SKM-1 (cell line): Measurements from ENCODE around the gene PPP3R1.

Experiments
- DNase-seq: peaks from one replicate; lab custom pipeline; 2025; ENCODE audit not compliant: unreplicated experiment; lab: John Stamatoyannopoulos, UW

Gene PPP3R1

GRCh38 chr2:68157002-68157401 lies 95.3 kb downstream of the PPP3R1 start:
- DNase-seq, result no peak

- DNase-seq, result no peak
These were observed 95.9 kb downstream of the PPP3R1 start for GRCh38 chr2:68156419-68156818.

GRCh38 chr2:68155618-68156017 lies 96.7 kb downstream of the PPP3R1 start:
- no peak for DNase-seq

GRCh38 chr2:68152681-68153347 lies 99.5 kb downstream of the PPP3R1 start:
- DNase-seq, result no peak

- DNase-seq, result no peak
These were observed 101.3 kb downstream of the PPP3R1 start for GRCh38 chr2:68151037-68151436.

- no peak for DNase-seq
These were observed 110.5 kb downstream of the PPP3R1 start for GRCh38 chr2:68141875-68142274.

GRCh38 chr2:68135448-68136320 lies 116.6 kb downstream of the PPP3R1 start:
- DNase-seq, result no peak

GRCh38 chr2:68134554-68134953 lies 117.8 kb downstream of the PPP3R1 start:
- DNase-seq, result no peak

GRCh38 chr2:68134120-68134519 lies 118.2 kb downstream of the PPP3R1 start:
- DNase-seq, result no peak
